Spleen (tissue), 11 donors: Measurements from ENCODE around the gene THSD4. TPM values are rescaled to one million over a fixed set of nuclear protein-coding genes. Genes with fewer than 3 reads are reported as not detected.
A peak's percentile ranks its signal among the peaks of the same experiment; 100 is the strongest.

ENCODE experiments used
- DNase-seq: peaks from one replicate; pipeline ENCODE4 v3.0.0-alpha.2; 2020
- H3K27ac ChIP-seq, 8 donors: fragments of 200-600 bp; sonication (generic) in 7 of 8; 1 replicate in 4 of 8; 2 replicates in 4 of 8; pipeline versions ENCODE4 v1.5.0 to v1.8.0; 2016 to 2021; ENCODE audit warnings: inconsistent platforms in 4 of 8, mild to moderate bottlenecking in 4 of 8, moderate library complexity in 1 of 8
- H3K27me3 ChIP-seq, 7 donors: fragments of 200-600 bp; sonication (generic) in 6 of 7; replicated peaks in 1 of 7; 1 replicate in 4 of 7; 2 replicates in 3 of 7; pipeline versions ENCODE4 v1.5.0 to v1.8.0; 2016 to 2021; ENCODE audit warnings: inconsistent platforms in 3 of 7, mild to moderate bottlenecking in 1 of 7
- H3K36me3 ChIP-seq, 6 donors: fragments of 200-600 bp; sonication (generic) in 5 of 6; 1 replicate in 4 of 6; 2 replicates in 2 of 6; pipeline versions ENCODE4 v1.5.0 to v1.8.0; 2016 to 2021; ENCODE audit warnings: inconsistent platforms in 2 of 6
- H3K4me1 ChIP-seq, 6 donors: fragments of 200-600 bp; sonication (generic) in 5 of 6; 1 replicate in 3 of 6; 2 replicates in 3 of 6; pipeline versions ENCODE4 v1.5.0 to v1.8.0; 2016 to 2021; ENCODE audit warnings: inconsistent platforms in 3 of 6
- H3K4me3 ChIP-seq, 8 donors: fragments of 200-600 bp; sonication (generic) in 7 of 8; 1 replicate in 4 of 8; 2 replicates in 4 of 8; pipeline versions ENCODE4 v1.5.0 to v1.8.0; 2016 to 2021; ENCODE audit warnings: inconsistent platforms in 4 of 8, mild to moderate bottlenecking in 4 of 8, moderate library complexity in 2 of 8
- H3K9me3 ChIP-seq, 8 donors: fragments of 200-600 bp; sonication (generic) in 7 of 8; 1 replicate in 4 of 8; 2 replicates in 4 of 8; pipeline versions ENCODE4 v1.5.0 to v1.8.0; 2016 to 2021; ENCODE audit warnings: inconsistent platforms in 4 of 8
- POLR2A ChIP-seq, 3 donors: fragments of 450-650 bp; IDR thresholded peaks; one replicate each; pipeline ENCODE4 v1.5.1; 2017; ENCODE audit warnings: antibody characterized with exemption in 3 of 3, mild to moderate bottlenecking in 1 of 3
- POLR2AphosphoS5 ChIP-seq, 3 donors: sonication (generic); formaldehyde crosslinking; IDR thresholded peaks; one replicate each; pipeline ENCODE4 v1.5.1; 2017; ENCODE audit warnings: antibody characterized with exemption in 3 of 3
- WGBS, 5 donors: extraction: QIAGEN DNeasy Blood & Tissue Kit in 3 of 5; methylation state at CpG; one replicate each; pipeline versions ENCODE4 v1.1.5 to v1.1.7; 2013 to 2018; 5-methylcytosine and 5-hydroxymethylcytosine counted together
- intact Hi-C: fragments of 100-400 bp; cut with DNase I; formaldehyde crosslinking; loops from one replicate; pipeline ENCODE4 v1.15.0; 2023; ENCODE audit warnings: low total_unique reads
- polyA plus RNA-seq, 3 donors: library from polyadenylated mRNA; stranded (reverse); fragments of 200-250 nt; gene quantifications; one replicate each; pipeline ENCODE4 v1.2.1, GENCODE V29; 2013
- total RNA-seq, 7 donors: library from RNA; depleted of rRNA in 3 of 7; stranded (reverse); fragments of >200 nt in 3 of 7; fragmentation: NEBNext Ultra II Directional in 4 of 7; extraction: Animal tissue kit (Norgen Biotek cat#: 25700) in 4 of 7; gene quantifications; one replicate each; pipeline versions ENCODE4 v1.1.0 to v1.2.1, GENCODE V29; 2016 to 2021
- TF ChIP-seq, protein P1 (sequence below), 11 experiments: fragments of 200-600 bp in 7 of 11; fragments of 450-650 bp in 4 of 11; sonication (generic) in 4 of 11; IDR thresholded peaks in 8 of 11; conservative IDR thresholded peaks in 3 of 11; 1 replicate in 7 of 11; 2 replicates in 4 of 11; pipeline versions ENCODE4 v1.4.0 to v1.8.0; 2016 to 2021; ENCODE audit warnings: antibody characterized with exemption in 11 of 11, inconsistent platforms in 4 of 11, mild to moderate bottlenecking in 1 of 11
- donor health status: healthy with polysubstance abuse.
- donor health status: DM: no; HTN: no; CAD: no; lungs with moderate emphysema.
- donor health status: DM: no; HTN: no; CAD: no.
- donor health status: Bipolar disorder and iron deficiency.
- donor health status: healthy.
- donor health status: DM: no; HTN: no; CAD: no.
- donor health status: DM: yes; HTN: yes; CAD: no.

Gene THSD4
- total and polyA plus RNA-seq, 10 donors = 0.29 to 11.3 (median 3.4) TPM

DNA sequence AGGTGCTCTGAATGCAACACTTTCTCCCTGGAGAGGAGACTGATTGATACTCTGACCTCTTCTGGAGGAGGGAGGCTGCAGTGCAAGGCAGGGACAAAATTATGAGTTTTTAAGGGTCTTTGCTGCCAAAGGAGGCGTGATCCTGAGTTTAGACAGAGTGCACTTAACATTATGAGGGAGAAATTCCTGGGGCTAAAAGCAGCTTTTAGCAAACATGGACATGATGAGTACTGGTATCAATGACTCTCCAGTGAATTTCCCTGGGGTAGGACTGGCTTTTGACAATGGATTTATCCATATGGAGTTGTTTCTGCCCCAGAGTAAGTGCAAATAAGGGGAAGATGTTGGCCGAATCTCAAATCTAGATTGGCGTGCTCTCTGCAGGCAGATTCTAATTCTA is 133.1 kb downstream of the THSD4 start:
- DNase-seq = no peak
- intact Hi-C loops = no loop called here
- peaks cover 0 to 11% (median 0%) of the 10 kb centered on the region in 7 donors for H3K27me3 ChIP-seq
- H3K27ac ChIP-seq = no peak overlapping the region
- H3K9me3 ChIP-seq = no peaks in the 10 kb centered on the region
- no peaks in the 10 kb centered on the region for H3K4me1 ChIP-seq
- TF ChIP-seq, protein P1, sequence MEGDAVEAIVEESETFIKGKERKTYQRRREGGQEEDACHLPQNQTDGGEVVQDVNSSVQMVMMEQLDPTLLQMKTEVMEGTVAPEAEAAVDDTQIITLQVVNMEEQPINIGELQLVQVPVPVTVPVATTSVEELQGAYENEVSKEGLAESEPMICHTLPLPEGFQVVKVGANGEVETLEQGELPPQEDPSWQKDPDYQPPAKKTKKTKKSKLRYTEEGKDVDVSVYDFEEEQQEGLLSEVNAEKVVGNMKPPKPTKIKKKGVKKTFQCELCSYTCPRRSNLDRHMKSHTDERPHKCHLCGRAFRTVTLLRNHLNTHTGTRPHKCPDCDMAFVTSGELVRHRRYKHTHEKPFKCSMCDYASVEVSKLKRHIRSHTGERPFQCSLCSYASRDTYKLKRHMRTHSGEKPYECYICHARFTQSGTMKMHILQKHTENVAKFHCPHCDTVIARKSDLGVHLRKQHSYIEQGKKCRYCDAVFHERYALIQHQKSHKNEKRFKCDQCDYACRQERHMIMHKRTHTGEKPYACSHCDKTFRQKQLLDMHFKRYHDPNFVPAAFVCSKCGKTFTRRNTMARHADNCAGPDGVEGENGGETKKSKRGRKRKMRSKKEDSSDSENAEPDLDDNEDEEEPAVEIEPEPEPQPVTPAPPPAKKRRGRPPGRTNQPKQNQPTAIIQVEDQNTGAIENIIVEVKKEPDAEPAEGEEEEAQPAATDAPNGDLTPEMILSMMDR (IDR thresholded peaks at IDR 0.05 in 8 of 11, conservative IDR thresholded peaks at IDR 0.05 in 3 of 11) = no peak
- TF ChIP-seq POLR2AphosphoS5 (IDR thresholded peaks at IDR 0.05) = no peak
- TF ChIP-seq POLR2A (IDR thresholded peaks at IDR 0.05) = no peak
- H3K4me3 ChIP-seq = no peak overlapping the region
- H3K36me3 ChIP-seq = no peaks in the 10 kb centered on the region
- 67 to 90% (median 87%) methylated on average over 3 of the region's 3 CpGs for WGBS, 5 donors

DNA sequence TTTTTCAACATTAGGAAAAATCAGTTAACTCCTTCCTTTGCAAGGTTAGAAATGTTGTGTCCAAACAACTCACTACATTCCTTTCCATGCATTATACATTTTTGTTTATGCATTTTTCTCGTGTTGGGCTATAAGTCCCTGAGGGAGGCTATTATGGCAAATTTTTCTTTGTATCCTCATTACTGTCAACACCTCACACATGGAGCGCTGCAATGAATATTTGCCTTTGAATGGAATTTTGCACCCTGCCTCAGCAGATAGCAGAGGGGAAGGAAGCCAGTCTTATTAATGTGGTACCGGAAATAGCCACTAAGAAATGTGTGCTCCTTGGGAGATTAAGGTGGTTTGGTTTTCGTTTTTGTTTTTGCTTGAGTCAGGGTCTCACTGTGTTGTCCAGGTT is 134.7 kb downstream of the THSD4 start:
- Histone ChIP-seq H3K27me3 (peaks cover 0 to 11% (median 0%) of the 10 kb centered on the region in 7 donors), H3K9me3 (no peaks in the 10 kb centered on the region), H3K4me1 (peaks cover 0 to 11% (median 0%) of the 10 kb centered on the region in 6 donors), H3K36me3 (no peaks in the 10 kb centered on the region), H3K27ac (peak overlapping the region in 1 of 8 donors; percentile 55), H3K4me3 (no peak overlapping the region)
- TF ChIP-seq, protein P1 (IDR thresholded peaks at IDR 0.05 in 8 of 11, conservative IDR thresholded peaks at IDR 0.05 in 3 of 11) = no peak
- TF ChIP-seq POLR2A (IDR thresholded peaks at IDR 0.05) (no peak), POLR2AphosphoS5 (IDR thresholded peaks at IDR 0.05) (no peak)
- 51 to 69% (median 63%) methylated on average over 4 of the region's 4 CpGs for WGBS, 5 donors
- no peak for DNase-seq
- intact Hi-C loops = no loop called here

DNA sequence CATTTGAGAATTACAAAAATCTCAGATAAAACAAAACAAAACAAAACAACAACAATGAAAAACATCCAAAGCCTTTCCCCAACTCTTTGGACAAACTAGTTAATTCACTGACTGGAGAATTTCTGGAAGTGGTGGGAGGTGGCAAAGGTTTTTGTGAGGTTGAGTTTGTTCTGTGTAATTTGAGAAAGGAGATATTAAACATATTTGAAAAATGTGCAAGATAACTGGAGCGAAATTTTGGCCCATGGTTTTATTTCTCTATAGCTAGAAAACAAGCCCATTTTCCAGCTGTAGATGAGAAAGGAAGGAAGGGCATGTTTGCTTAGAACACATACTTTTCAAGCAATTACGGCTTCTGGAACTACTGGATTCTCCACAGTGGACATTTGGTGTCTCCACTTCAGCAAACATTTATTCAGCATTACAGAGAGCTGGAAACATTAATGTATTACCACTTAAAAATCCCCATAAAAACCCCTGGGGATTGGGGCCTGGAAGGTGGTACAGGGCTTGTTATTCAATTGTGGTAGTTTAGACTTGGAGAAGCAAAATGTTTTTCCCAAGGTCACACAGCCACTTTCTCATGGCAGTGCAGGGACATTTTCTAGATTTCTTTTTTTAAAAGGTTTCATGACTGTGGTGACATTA is 135.8 kb downstream of the THSD4 start:
- intact Hi-C loops = no loop called here
- Histone ChIP-seq H3K36me3 (no peaks in the 10 kb centered on the region), H3K9me3 (no peaks in the 10 kb centered on the region), H3K4me1 (peaks cover 0 to 11% (median 0%) of the 10 kb centered on the region in 6 donors), H3K27me3 (peaks cover 0 to 11% (median 0%) of the 10 kb centered on the region in 7 donors), H3K4me3 (no peak overlapping the region), H3K27ac (peak overlapping the region in 5 of 8 donors; percentile 13 to 63 (median 42))
- DNase-seq = no peak
- WGBS, 5 donors = 75 to 95% (median 82%) methylated on average over 2 of the region's 2 CpGs
- TF ChIP-seq, protein P1 (IDR thresholded peaks at IDR 0.05 in 8 of 11, conservative IDR thresholded peaks at IDR 0.05 in 3 of 11) = no peak
- TF ChIP-seq POLR2AphosphoS5 (IDR thresholded peaks at IDR 0.05) (no peak), POLR2A (IDR thresholded peaks at IDR 0.05) (no peak)

DNA sequence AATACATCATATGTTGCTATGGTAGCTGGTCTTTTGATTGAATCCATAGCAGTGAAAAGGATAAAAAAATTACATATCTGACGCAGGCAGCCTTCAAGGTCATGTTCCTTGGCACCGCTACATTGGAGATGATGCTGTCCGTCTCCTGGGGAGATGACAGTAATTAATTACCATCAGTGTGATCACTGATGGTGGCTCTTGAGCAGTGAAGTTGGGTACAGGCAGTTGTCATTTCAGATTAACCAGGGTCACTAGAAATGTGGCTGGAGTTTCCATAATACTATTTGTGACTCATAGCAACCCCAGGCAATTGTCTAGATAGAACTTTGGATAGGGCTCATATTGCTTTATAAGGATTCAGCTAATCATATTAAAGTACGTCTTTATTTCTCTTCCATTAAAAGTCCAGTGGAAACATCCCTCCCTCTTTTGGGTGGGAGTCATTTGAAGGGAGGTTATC is 136.3 kb downstream of the THSD4 start:
- Histone ChIP-seq H3K4me1 (peaks cover 0 to 11% (median 0%) of the 10 kb centered on the region in 6 donors), H3K4me3 (no peak overlapping the region), H3K9me3 (no peaks in the 10 kb centered on the region), H3K36me3 (no peaks in the 10 kb centered on the region), H3K27me3 (peaks cover 0 to 11% (median 0%) of the 10 kb centered on the region in 7 donors), H3K27ac (peak overlapping the region in 4 of 8 donors; percentile 24 to 44 (median 41))
- DNase-seq = no peak
- WGBS, 5 donors = 73 to 83% (median 75%) methylated on average over 4 of the region's 4 CpGs
- intact Hi-C loops = no loop called here
- TF ChIP-seq, protein P1 (IDR thresholded peaks at IDR 0.05 in 8 of 11, conservative IDR thresholded peaks at IDR 0.05 in 3 of 11) = no peak
- peak in 1 of 3 donors; percentile 71 for TF ChIP-seq POLR2AphosphoS5 (IDR thresholded peaks at IDR 0.05)
